Adipose tissue (tissue), 3 donors: ENCODE measurements around the gene HLA-DMA. TPM values are rescaled to one million over a fixed set of nuclear protein-coding genes. Genes with fewer than 3 reads are reported as not detected.

ENCODE experiments used
- H3K27ac ChIP-seq: one replicate; pipeline ENCODE4 v1.5.1; 2013; ENCODE audit warnings: low read depth, low read length
- WGBS, 3 donors: extraction: QIAGEN DNeasy Blood & Tissue Kit; methylation state at CpG; one replicate each; pipeline ENCODE4 v1.1.7; 2013; 5-methylcytosine and 5-hydroxymethylcytosine counted together
- polyA plus RNA-seq, 3 donors: library from polyadenylated mRNA; stranded (reverse); fragments of 200-250 nt; gene quantifications; one replicate each; pipeline ENCODE4 v1.2.3, GENCODE V29; 2013
- donor health status: healthy with polysubstance abuse.
- donor health status: Bipolar disorder and iron deficiency.
- donor health status: healthy.

The HLA-DMA gene
- polyA plus RNA-seq, 3 donors: 14.2 to 70.0 (median 55.4) TPM

GRCh38 chr6:32976334-32977069, 23.6 kb upstream of the HLA-DMA start:
- 50 to 85% (median 78%) methylated on average over 7 of the region's 7 CpGs for WGBS, 3 donors
- no peak overlapping the region for H3K27ac ChIP-seq

- WGBS, 3 donors: 45 to 66% (median 48%) methylated on average over 2 of the region's 2 CpGs
- H3K27ac ChIP-seq: no peak overlapping the region
These were observed 23.0 kb upstream of the HLA-DMA start for GRCh38 chr6:32975886-32976285.

DNA sequence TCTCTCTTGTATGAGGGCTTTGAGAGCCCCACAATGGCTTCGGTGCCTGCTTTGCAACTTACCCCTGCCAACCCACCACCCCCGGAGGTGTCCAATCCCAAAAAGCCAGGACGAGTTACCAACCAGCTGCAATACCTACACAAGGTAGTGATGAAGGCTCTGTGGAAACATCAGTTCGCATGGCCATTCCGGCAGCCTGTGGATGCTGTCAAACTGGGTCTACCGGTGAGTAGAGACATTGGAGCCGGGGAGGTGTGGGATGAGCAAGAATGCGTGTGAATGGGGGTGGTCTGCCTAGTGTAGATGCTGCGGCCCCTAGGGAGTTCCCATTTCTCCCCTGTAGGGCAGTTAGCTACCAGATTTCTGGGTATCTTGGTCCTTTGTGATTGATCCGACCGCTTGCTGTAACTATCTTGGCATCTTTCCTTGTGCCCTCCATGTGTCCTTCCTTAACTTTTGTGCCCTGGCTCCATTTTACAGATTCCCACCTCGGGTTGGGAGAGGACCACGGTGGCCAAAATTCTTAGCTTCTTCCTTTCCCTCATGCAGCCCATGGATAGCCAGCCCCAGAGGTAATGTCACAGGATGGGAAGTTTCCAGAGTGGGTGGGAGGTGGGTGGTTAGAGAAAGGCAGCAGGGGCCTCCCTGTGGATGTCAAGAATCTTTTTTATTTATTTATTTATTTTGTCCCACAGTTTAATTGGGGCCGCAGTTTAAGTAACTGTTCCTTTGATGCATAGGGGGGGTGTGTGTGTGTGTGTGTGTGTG, 21.8 kb upstream of the HLA-DMA start:
- H3K27ac ChIP-seq: no peak overlapping the region
- WGBS, 3 donors: 5 to 19% (median 10%) methylated on average over 14 of the region's 14 CpGs

DNA sequence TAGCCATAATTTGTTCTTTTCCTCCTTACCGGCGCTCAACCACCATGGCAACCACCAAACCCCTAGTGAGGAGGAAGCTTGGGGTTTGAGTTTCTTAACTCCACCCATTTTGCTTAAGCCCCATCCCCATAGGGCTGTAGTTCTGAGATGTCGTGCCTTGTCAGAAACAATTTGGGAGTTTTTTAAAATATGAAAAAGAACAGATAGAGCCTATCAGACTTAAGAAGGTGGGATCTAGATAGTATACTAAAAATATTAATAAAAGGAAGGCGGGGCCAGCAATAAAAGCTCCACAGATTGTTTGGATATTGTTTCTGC, 21.1 kb upstream of the HLA-DMA start:
- WGBS, 3 donors: 1 to 2% (median 2%) methylated on average over 4 of the region's 4 CpGs
- no peak overlapping the region for H3K27ac ChIP-seq

DNA sequence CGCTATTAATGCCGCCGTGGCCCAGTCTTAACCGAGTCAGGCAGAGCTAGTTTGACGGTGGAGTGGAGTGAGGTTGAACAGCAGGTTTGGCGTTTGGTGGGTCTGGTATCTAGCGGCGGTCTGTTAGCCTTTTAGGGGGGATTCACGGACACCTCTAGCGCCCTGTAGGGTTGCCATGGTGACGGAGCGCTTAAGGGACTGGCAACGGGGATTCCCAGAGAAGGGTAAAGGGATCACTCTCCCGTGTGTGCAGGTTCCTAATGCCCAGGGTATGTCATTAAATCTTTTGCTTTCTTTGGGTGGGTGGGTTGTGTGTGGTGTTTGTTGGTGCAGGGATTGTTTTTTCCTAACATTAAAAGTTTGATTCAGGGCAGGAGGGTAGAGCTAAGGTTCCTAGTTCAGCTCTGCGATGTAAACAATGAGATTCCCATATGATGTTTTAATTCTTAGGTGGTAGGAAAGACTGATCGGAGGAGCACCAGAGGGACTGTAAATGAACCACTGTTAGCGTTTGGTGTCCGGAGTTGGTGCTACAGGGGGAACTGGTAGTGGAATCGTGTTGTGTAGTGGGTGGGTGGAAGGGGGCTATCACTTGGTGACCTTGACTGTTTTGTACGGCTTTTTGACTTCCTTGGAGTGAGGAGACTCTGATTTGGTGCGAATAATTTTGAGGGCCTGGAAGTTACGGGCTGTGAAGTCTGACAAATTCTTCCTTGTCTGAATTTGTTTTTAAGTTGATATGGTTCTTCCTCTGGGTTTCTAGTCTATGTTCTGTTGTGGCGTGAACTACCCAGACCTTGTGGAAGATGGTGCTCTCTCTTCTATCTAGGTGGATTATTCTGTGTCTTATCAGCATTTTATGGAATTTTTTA, 20.5 kb upstream of the HLA-DMA start:
- whole genome bisulfite sequencing, 3 donors: 0 to 1% (median 0%) methylated on average over 23 of the region's 23 CpGs
- no peak overlapping the region for H3K27ac ChIP-seq

DNA sequence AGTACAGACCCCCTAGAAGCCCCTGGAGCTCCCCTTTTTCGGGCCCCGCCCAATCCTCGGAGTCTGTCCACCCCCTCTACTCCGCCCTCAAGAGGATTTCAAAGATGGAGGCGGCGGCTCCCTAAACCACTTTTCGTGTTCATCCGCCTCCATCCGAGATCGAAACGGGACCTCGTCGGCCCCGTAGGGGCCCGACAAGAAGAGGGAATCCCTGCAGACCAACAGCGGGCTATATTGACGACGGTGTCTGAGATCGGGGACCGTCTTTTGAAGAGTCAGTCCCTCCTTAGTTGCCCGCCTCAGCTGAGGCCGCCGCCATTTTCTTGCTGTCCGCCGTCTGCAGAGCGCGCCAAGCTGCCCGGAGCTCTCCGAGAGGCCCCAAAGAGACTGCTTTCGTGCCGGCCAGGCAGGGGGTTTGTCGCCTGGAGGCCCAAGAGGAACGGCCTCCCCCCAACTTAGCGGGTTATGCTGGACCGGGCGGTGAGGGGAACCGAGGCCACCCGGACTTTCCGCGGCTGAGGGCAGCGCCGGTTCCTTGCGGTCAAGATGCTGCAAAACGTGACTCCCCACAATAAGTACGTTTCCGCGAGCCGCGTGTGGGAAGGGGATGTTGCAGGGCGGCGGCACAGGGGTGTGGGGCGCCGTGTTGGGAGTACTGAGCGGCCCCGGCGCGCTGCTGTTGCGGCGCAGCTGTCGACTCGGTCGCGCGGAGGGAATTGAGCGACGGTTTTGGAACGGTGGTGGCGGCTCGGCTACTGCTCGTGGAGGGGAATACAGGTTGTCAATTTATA, 19.7 kb upstream of the HLA-DMA start:
- WGBS, 3 donors: 0 to 1% (median 1%) methylated on average over 69 to 70 of the region's 70 CpGs
- H3K27ac ChIP-seq: peak overlapping the region; percentile 56

DNA sequence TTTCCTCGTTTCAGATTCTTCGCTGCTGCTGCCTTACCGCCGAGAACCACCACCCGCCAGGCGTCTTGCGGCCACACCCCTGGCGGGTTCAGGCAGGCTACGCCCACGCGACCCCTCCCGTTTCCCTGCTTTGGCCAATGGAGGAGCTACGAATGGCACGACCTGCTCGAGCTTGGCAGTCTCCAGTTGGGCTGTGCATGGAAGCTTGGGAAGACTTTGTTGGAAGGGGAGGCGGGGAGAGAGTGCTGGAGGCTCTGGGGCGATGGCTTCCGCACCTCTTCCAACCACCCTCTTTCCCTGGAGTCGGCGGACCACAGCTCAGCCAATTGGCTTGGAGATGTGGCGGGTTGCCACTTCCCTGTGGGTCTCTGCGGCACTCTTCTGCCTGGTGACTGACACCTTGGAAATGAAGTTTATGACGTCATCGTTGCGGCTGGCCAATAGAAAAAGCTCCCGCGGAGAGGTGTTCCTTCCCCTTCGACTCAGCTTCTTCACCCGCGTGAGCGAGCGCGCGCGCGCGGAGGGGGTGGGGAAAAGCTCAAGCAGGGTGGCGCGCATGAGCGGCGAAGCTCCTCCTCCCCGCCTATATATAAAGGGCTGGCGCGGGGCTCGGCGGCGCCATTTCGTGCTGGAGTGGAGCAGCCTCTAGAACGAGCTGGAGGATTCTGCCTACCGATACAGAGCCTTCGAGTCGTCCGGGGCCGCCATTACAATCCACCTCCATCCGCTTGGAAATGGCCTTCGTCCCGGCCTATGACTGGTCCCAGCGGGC, 18.9 kb upstream of the HLA-DMA start:
- H3K27ac ChIP-seq: peak overlapping the region; percentile 100
- WGBS, 3 donors: 0 to 1% (median 0%) methylated on average over 57 to 58 of the region's 58 CpGs

DNA sequence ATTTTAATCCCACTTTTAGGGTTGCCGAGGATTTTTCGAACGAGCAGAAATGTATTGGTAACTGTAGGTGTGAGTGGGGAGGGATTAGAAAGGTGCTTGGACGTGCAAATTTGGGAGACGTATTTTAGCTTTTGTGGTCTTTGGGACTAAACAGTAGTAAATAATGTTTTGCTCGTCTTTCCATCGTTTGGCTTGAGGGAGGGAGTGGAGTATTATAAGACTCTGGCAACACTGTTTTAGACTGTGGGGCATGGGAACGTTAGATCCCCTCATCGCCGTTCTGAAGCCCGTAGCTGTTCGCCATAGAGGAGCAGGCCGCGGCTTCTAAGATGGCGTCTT, 18.3 kb upstream of the HLA-DMA start:
- 0% methylated on average over 15 of the region's 15 CpGs for WGBS, 3 donors
- H3K27ac ChIP-seq: peak overlapping the region; percentile 100

GRCh38 chr6:32970413-32971241, 17.7 kb upstream of the HLA-DMA start:
- peak overlapping the region; percentile 100 for H3K27ac ChIP-seq
- WGBS, 3 donors: 0 to 1% (median 1%) methylated on average over 38 to 43 of the region's 43 CpGs

DNA sequence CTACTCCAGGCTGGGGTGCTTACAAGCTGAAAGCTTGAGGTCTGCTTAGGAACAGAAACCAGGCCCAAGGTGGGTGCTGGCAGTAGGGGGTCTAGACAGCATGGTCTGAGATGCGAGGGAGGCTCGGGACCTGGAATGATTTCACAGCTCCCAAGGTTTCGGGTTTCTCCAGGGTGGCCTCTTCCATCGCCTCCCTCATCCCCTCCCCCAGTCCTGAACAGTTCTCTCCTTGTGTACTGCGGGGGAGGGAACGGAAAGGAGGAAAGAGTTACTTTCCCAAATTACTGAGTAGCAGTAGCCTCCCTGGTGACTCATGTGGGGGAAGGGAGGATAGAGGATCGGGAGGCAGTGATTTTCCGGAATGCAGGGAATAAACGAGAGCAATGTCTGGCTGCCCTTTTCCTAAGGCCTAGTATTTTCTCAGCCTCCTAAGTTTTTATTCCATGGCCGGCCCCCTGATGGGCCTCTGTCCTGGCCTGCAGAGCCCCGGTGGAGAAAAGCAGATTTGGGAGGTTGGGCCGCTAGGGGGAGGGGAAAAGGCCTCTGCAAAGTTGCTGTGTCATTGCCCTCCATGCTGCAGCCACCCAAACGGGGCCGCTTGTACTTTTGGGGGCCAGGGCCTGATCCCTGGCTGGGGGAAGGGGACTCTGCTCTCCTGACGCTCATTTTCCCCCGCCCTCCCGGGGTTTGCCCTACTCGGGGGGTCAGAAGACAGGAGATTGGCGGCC, 17.0 kb upstream of the HLA-DMA start:
- 0 to 1% (median 0%) methylated on average over 16 to 19 of the region's 19 CpGs for WGBS, 3 donors
- peak overlapping the region; percentile 100 for H3K27ac ChIP-seq

- whole genome bisulfite sequencing, 3 donors: 0% methylated on average over 39 to 40 of the region's 40 CpGs
- H3K27ac ChIP-seq: peak overlapping the region; percentile 100
These were observed 16.2 kb upstream of the HLA-DMA start for GRCh38 chr6:32968867-32969684.

DNA sequence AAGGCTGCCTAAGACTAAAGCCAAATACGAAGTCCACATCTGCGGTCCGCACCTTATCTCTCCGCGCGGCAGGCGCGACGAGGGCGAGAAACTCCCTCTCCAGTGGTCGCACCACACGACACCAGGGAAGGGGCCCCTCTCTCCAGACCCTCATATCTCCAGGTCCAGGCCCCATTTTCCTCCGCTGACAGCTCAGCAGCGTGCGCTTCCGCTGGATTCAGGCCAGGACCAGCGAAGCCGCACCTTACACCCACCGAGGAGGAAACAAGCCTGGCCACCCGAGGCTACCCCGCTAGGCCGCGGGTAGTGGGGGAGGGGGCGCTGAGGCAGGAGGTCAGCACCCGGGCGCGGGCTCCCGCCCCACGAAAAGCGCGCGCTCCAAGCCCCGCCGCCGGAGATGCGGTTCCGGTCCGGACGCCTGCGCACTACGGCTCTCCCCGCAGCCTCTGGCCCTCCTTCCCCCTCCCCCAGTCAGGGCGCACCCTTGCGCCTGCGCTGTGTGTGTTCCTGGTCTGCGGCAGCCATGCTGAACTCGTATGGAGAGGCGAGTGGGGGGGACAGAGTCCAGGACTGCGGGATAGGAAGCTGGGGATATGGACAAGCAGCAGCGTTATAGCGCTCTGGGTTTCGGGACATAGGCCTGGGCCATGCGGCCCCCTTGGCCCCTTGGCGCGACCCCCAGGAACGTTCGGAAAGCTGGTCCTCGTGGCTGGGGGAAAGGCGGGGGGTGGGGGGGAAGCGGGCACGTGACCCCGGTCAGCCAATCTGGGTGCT, 15.4 kb upstream of the HLA-DMA start, which contains the start of gene BRD2:
TSS of gene BRD2 (plus strand) at position 502 of the 774 bp plus-strand sequence. CDS start 4,305 bp downstream, outside the sequence.
- peak within 1 kb of the TSS; percentile 100 for H3K27ac ChIP-seq
- 0% methylated on average over 52 to 62 of the region's 62 CpGs for WGBS, 3 donors

- 2 to 4% (median 2%) methylated on average over 16 of the region's 16 CpGs for WGBS, 3 donors
- H3K27ac ChIP-seq: peak overlapping the region; percentile 36
These were observed 14.5 kb upstream of the HLA-DMA start for GRCh38 chr6:32967151-32968091.

DNA sequence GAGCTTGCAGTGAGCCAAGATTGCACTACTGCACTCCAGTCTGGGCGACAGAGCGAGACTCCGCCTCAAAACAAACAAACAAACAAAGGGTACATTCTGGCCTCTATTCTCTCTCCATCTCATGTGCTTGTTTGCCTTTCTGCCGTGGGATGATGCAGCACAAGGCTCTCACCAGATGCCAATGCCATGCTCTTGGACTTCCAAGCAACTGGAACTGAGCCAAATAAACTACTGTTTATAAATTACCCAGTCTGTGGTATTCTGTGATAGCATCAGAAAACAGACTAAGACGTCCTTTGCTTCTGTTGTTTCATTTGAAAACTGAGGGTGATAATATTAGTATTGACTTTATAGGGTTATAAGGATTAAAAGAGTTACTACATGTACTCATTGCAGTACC, 11.9 kb upstream of the HLA-DMA start:
- WGBS, 3 donors: 77 to 92% (median 89%) methylated on average over 5 of the region's 5 CpGs
- no peak overlapping the region for H3K27ac ChIP-seq
